ENCODE results near the gene NLRP13. TPM values are rescaled to one million over a fixed set of nuclear protein-coding genes. Genes with fewer than 3 reads are reported as not detected.

Gene NLRP13
- total and polyA plus RNA-seq, 9 of the 15 experiments (the other 6 are each of a cell fraction or from before 2014, with no cell fraction given) = not detected

DNA sequence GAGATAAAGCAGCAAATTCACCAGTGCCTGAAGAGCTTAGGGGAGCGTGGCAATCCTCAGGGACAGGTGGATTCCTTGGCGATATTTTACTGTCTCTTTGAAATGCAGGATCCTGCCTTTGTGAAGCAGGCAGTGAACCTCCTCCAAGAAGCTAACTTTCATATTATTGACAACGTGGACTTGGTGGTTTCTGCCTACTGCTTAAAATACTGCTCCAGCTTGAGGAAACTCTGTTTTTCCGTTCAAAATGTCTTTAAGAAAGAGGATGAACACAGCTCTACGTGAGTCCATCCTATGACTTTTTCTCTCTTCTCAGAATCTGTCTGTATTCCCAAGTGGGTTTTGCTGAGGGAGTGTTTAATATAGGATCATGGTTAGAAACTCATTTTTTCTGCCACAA, 73.2 kb downstream of the NLRP13 start:
- intact Hi-C loops (cut with micrococcal nuclease) = no loop called here
- Histone ChIP-seq H3K9me3 (replicated peaks; ENCODE audit: control insufficient read depth, insufficient read depth, low read depth, low read length) (no peaks in the 10 kb centered on the region), H3K27ac (ENCODE audit: extremely low read depth, low read depth, low read length) (no peak overlapping the region), H3K9me1 (ENCODE audit: control insufficient read depth, insufficient read depth, low read length) (no peaks in the 10 kb centered on the region), H3K4me1 (replicated peaks in 1 of 2; ENCODE audit: control insufficient read depth in 2 of 2, insufficient read depth in 2 of 2, low read length in 2 of 2) (no peaks in the 10 kb centered on the region), H3K36me3 (ENCODE audit: control insufficient read depth, insufficient read depth, low read length) (no peaks in the 10 kb centered on the region), H2AFZ (ENCODE audit: low read depth, low read length) (no peak overlapping the region), H3K79me2 (ENCODE audit: control insufficient read depth, insufficient read depth, low read length) (no peaks in the 10 kb centered on the region), H4K20me1 (replicated peaks; ENCODE audit: control insufficient read depth, insufficient read depth, low read length) (no peaks in the 10 kb centered on the region; the same call in 1 of the 2 replicates), H3K27me3 (ENCODE audit: control insufficient read depth in 2 of 2, insufficient read depth in 2 of 2, low read length in 2 of 2) (peaks cover 11 to 42% of the 10 kb centered on the region in 2 experiments; a peak in 3 of 5 replicates), H3K4me2 (ENCODE audit: insufficient read depth, low read length) (no peak overlapping the region), H3K4me3 (no peak overlapping the region), H3K9ac (ENCODE audit: insufficient read depth in 1 of 2, low read depth in 2 of 2, low read length in 2 of 2) (no peak overlapping the region)
- ATAC-seq (no peak), FAIRE-seq (no peak), DNase-seq (ENCODE audit: extremely low read depth in 1 of 4, low spot score in 3 of 4) (no peak)
- CTCF ChIA-PET (ENCODE audit: low intra/inter-chr PET ratio) = no interaction called here
- BruUV-seq (replicated peaks) = no TSS peak
- POLR2A ChIA-PET = interaction anchor here (0.6 kb wide), 1 partner anchor 39 kb away, joined by 5 read pairs; no protein-coding TSS in a partner anchor
- in situ Hi-C loops (cut with MboI) = no loop called here
- 1% methylated on average over 5 of the region's 5 CpGs for WGBS (ENCODE audit: insufficient coverage, low coverage, missing lambda C conversion rate)
- no peak for TF ChIP-seq SMAD3 (CRISPR knock-in tag; conservative IDR thresholded peaks at IDR 0.05)
- TF ChIP-seq PPARD (CRISPR knock-in tag; IDR thresholded peaks at IDR 0.05) = no peak
- no peak for TF ChIP-seq ZNF184 (CRISPR knock-in tag; IDR thresholded peaks at IDR 0.05)
- TF ChIP-seq, protein P1, sequence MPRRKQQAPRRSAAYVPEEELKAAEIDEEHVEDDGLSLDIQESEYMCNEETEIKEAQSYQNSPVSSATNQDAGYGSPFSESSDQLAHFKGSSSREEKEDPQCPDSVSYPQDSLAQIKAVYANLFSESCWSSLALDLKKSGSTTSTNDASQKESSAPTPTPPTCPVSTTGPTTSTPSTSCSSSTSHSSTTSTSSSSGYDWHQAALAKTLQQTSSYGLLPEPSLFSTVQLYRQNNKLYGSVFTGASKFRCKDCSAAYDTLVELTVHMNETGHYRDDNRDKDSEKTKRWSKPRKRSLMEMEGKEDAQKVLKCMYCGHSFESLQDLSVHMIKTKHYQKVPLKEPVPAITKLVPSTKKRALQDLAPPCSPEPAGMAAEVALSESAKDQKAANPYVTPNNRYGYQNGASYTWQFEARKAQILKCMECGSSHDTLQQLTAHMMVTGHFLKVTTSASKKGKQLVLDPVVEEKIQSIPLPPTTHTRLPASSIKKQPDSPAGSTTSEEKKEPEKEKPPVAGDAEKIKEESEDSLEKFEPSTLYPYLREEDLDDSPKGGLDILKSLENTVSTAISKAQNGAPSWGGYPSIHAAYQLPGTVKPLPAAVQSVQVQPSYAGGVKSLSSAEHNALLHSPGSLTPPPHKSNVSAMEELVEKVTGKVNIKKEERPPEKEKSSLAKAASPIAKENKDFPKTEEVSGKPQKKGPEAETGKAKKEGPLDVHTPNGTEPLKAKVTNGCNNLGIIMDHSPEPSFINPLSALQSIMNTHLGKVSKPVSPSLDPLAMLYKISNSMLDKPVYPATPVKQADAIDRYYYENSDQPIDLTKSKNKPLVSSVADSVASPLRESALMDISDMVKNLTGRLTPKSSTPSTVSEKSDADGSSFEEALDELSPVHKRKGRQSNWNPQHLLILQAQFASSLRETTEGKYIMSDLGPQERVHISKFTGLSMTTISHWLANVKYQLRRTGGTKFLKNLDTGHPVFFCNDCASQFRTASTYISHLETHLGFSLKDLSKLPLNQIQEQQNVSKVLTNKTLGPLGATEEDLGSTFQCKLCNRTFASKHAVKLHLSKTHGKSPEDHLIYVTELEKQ (CRISPR knock-in tag; IDR thresholded peaks at IDR 0.05) = no peak
- no peak for TF ChIP-seq ZNF143 (CRISPR knock-in tag; IDR thresholded peaks at IDR 0.05)
- no peak for TF ChIP-seq NR2F6 (CRISPR knock-in tag; IDR thresholded peaks at IDR 0.05)
- TF ChIP-seq NFATC3 (IDR thresholded peaks at IDR 0.05) = no peak
- TF ChIP-seq SPI1 (IDR thresholded peaks at IDR 0.05; ENCODE audit: borderline replicate concordance, low read depth, low read length) = no peak
- TF ChIP-seq CCAR2 (IDR thresholded peaks at IDR 0.05; ENCODE audit: low read depth, low read length) = no peak
- no peak for TF ChIP-seq GTF2F1 (IDR thresholded peaks at IDR 0.05; ENCODE audit: low read depth, low read length)
- no peak for TF ChIP-seq ZFX (CRISPR knock-in tag; IDR thresholded peaks at IDR 0.05)
- TF ChIP-seq ATF7 (IDR thresholded peaks at IDR 0.05) = no peak
